MM.1S (cell line): ENCODE measurements around the gene CCNF.

ENCODE experiments used
- DNase-seq: peaks from one replicate; pipeline ENCODE4 v3.0.0-alpha.2; 2015
- H2AFZ ChIP-seq: fragments of 300-600 bp; sonication (generic); 2 replicates; pipeline ENCODE4 v1.6.0; 2016; ENCODE audit warnings: antibody characterized with exemption, low read length
- H3F3A ChIP-seq: fragments of 300-600 bp; sonication (generic); 2 replicates; pipeline ENCODE4 v1.6.1; 2016; ENCODE audit warnings: mild to moderate bottlenecking, antibody characterized with exemption, low read length, moderate library complexity, mixed read lengths; ENCODE audit not compliant: insufficient read depth
- H3K27ac ChIP-seq: fragments of 300-600 bp; sonication (generic); 2 replicates; pipeline ENCODE4 v1.5.1; 2016; ENCODE audit warnings: mild to moderate bottlenecking, low read length
- H3K27me3 ChIP-seq: fragments of 300-600 bp; sonication (generic); replicated peaks from 2 replicates; pipeline ENCODE4 v1.6.0; 2016; ENCODE audit warnings: low read length; ENCODE audit not compliant: insufficient read depth
- H3K36me3 ChIP-seq: fragments of 300-600 bp; sonication (generic); replicated peaks from 2 replicates; pipeline ENCODE4 v1.6.1; 2016; ENCODE audit warnings: mild to moderate bottlenecking, low read length, mixed read lengths; ENCODE audit not compliant: insufficient read depth
- H3K4me1 ChIP-seq: fragments of 300-600 bp; sonication (generic); 2 replicates; pipeline ENCODE4 v1.6.1; 2016; ENCODE audit warnings: low read length, mixed read lengths
- H3K4me2 ChIP-seq: fragments of 300-600 bp; sonication (generic); 2 replicates; pipeline ENCODE4 v1.6.0; 2016; ENCODE audit warnings: low read depth, low read length
- H3K4me3 ChIP-seq: fragments of 300-600 bp; sonication (generic); 2 replicates; pipeline ENCODE4 v1.5.1; 2016; ENCODE audit warnings: low read length, mixed read lengths
- H3K79me2 ChIP-seq: fragments of 300-600 bp; sonication (generic); 2 replicates; pipeline ENCODE4 v1.6.1; 2016; ENCODE audit warnings: mixed run types, low read length, mixed read lengths
- H3K9ac ChIP-seq: fragments of 300-600 bp; sonication (generic); 2 replicates; pipeline ENCODE4 v1.6.1; 2016; ENCODE audit warnings: low read length, mixed read lengths
- H3K9me2 ChIP-seq: fragments of 300-600 bp; sonication (generic); replicated peaks from 2 replicates; pipeline ENCODE4 v1.6.1; 2016; ENCODE audit warnings: mild to moderate bottlenecking, low read length, mixed read lengths; ENCODE audit not compliant: insufficient read depth
- H3K9me3 ChIP-seq: fragments of 300-600 bp; sonication (generic); replicated peaks from 2 replicates; pipeline ENCODE4 v1.6.1; 2016; ENCODE audit warnings: mild to moderate bottlenecking, low read length, mixed read lengths; ENCODE audit not compliant: insufficient read depth
- H4K20me1 ChIP-seq: fragments of 300-600 bp; sonication (generic); 2 replicates; pipeline ENCODE4 v1.6.1; 2016; ENCODE audit warnings: mild to moderate bottlenecking, low read length, moderate library complexity, mixed read lengths; ENCODE audit not compliant: insufficient read depth
- EZH2 ChIP-seq: fragments of 300-600 bp; sonication (generic); optimal IDR thresholded peaks from 2 replicates; pipeline ENCODE3; 2017; ENCODE audit warnings: low read depth, mild to moderate bottlenecking, antibody characterized with exemption, low read length, mixed read lengths
- EZH2phosphoT487 ChIP-seq: fragments of 300-600 bp; sonication (generic); IDR thresholded peaks from 2 replicates; pipeline ENCODE4 v1.6.1; 2018; ENCODE audit warnings: antibody characterized with exemption, low read length
- TF ChIP-seq, protein P1 (sequence below): fragments of 300-600 bp; sonication (generic); IDR thresholded peaks from 2 replicates; pipeline ENCODE4 v1.5.1; 2016; ENCODE audit warnings: antibody characterized with exemption, low read length, mixed read lengths

CCNF gene

GRCh38 chr16:2507665-2508064, 78.4 kb downstream of the CCNF start:
- TF ChIP-seq EZH2phosphoT487 (no peak), EZH2 (no peak)
- TF ChIP-seq, protein P1, sequence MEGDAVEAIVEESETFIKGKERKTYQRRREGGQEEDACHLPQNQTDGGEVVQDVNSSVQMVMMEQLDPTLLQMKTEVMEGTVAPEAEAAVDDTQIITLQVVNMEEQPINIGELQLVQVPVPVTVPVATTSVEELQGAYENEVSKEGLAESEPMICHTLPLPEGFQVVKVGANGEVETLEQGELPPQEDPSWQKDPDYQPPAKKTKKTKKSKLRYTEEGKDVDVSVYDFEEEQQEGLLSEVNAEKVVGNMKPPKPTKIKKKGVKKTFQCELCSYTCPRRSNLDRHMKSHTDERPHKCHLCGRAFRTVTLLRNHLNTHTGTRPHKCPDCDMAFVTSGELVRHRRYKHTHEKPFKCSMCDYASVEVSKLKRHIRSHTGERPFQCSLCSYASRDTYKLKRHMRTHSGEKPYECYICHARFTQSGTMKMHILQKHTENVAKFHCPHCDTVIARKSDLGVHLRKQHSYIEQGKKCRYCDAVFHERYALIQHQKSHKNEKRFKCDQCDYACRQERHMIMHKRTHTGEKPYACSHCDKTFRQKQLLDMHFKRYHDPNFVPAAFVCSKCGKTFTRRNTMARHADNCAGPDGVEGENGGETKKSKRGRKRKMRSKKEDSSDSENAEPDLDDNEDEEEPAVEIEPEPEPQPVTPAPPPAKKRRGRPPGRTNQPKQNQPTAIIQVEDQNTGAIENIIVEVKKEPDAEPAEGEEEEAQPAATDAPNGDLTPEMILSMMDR, result no peak
- peak overlapping the region; percentile 46; the same call in 1 of the 2 replicates for H3K27ac ChIP-seq
- no peak for DNase-seq
- peaks cover 22% of the 10 kb centered on the region for H3K4me1 ChIP-seq
- H3K9me3 ChIP-seq, result no peaks in the 10 kb centered on the region
- no peaks in the 10 kb centered on the region for H3K27me3 ChIP-seq
- no peaks in the 10 kb centered on the region for H3K79me2 ChIP-seq
- no peaks in the 10 kb centered on the region for H3K36me3 ChIP-seq
- H3K9me2 ChIP-seq, result no peaks in the 10 kb centered on the region
- H3K4me3 ChIP-seq, result no peak overlapping the region
- H2AFZ ChIP-seq, result peak overlapping the region; percentile 59
- H3K4me2 ChIP-seq, result peak overlapping the region; percentile 38; the same call in 1 of the 2 replicates
- no peak overlapping the region; the same call in 1 of the 2 replicates for H3K9ac ChIP-seq
- peaks cover 9% of the 10 kb centered on the region; the same call in 1 of the 2 replicates for H3F3A ChIP-seq
- no peaks in the 10 kb centered on the region for H4K20me1 ChIP-seq
